LNCaP clone FGC (cell line): Measurements from ENCODE around the gene VAT1L.

Experiments
- DNase-seq: peaks from one replicate; pipeline ENCODE4 v3.0.0-alpha.2; 2011; ENCODE audit warnings: low read depth
- H3K4me3 ChIP-seq: 2 replicates; pipeline ENCODE4 v1.5.1; 2011; ENCODE audit warnings: mild to moderate bottlenecking, low read depth, low read length, control low read depth
- TF ChIP-seq, protein P1 (sequence below): IDR thresholded peaks from 2 replicates; pipeline ENCODE4 v1.5.1; 2012; ENCODE audit warnings: mild to moderate bottlenecking; ENCODE audit not compliant: control insufficient read depth, insufficient read depth; ENCODE audit errors: extremely low read depth

Gene VAT1L

DNA sequence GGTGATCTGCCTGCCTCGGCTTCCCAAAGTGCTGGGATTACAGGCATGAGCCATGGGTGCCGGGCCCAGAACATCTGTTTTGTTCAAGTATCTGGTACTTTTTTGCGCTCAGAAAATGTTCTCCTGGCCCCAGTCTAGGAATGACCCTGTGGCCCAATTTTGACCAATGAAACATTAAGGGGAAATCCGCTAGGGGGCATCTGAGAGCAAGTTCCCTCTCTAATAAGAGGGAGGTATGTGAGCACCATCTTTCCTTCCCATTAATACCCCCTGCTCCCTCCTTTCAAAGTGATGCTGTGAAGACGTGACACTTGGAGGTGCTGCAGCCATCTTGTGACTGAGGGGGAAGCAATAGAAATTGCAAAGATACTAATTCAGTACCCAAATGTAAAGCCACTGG, 217.5 kb downstream of the VAT1L start:
- DNase-seq: no peak
- TF ChIP-seq, protein P1, sequence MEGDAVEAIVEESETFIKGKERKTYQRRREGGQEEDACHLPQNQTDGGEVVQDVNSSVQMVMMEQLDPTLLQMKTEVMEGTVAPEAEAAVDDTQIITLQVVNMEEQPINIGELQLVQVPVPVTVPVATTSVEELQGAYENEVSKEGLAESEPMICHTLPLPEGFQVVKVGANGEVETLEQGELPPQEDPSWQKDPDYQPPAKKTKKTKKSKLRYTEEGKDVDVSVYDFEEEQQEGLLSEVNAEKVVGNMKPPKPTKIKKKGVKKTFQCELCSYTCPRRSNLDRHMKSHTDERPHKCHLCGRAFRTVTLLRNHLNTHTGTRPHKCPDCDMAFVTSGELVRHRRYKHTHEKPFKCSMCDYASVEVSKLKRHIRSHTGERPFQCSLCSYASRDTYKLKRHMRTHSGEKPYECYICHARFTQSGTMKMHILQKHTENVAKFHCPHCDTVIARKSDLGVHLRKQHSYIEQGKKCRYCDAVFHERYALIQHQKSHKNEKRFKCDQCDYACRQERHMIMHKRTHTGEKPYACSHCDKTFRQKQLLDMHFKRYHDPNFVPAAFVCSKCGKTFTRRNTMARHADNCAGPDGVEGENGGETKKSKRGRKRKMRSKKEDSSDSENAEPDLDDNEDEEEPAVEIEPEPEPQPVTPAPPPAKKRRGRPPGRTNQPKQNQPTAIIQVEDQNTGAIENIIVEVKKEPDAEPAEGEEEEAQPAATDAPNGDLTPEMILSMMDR: no peak
- H3K4me3 ChIP-seq: no peak overlapping the region

DNA sequence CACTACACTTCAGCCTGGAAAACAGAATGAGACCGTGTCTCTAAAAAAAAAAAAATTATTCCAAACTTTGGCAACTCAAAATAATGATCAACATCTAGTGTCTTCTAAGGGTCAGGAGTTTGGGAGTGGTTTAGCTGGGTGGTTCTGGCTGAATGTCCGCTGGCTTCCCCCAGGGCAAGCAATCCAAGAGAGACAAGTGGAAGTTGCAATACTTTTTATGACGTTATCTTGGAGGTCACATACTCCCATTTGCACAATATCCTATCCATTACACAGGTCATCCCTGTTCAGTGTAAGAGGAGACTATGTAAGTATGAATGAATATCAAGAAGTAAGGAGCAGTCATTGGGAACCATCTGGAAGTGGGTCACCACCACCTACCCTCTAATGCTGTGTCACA, 218.8 kb downstream of the VAT1L start:
- DNase-seq: no peak
- TF ChIP-seq, protein P1: no peak
- no peak overlapping the region for H3K4me3 ChIP-seq

DNA sequence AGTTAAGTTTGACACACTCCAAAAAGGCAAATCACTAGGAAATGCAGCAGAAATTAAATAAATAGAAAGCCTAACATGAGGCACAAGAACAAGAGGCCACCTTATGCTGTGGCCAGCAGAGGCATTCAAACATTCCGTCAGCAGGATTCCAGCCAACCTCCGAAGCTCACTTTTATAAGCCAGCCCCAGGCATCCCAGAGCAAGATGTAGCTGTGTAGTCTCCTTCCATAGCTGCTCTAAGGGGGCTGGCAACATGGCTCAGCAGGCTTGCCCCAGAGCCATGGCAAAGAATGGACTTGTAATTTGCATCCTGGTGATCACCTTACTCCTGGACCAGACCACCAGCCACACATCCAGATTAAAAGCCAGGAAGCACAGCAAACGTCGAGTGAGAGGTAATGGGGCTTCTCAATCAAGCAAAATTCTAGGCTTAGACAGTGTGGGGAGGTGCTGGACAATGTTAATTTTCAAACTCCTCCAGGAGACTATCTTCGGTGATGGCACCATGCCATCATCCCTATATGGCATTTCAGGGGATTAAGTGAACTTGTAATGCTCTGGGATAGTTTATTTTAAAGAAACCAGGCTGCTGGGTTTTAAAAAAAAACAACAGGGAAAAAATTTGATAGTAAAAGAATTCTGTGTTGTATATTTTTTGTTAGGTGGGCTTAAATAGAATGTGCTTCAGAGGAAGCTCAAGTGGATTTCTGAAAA, 234.1 kb downstream of the VAT1L start, which contains the start of gene CLEC3A:
TSS of gene CLEC3A (plus strand) at position 202 of the 714 bp plus-strand sequence. CDS start at position 281, 79 bp downstream.
- H3K4me3 ChIP-seq: no peak within 1 kb of the TSS
- TF ChIP-seq, protein P1: no peak
- DNase-seq: no peak

DNA sequence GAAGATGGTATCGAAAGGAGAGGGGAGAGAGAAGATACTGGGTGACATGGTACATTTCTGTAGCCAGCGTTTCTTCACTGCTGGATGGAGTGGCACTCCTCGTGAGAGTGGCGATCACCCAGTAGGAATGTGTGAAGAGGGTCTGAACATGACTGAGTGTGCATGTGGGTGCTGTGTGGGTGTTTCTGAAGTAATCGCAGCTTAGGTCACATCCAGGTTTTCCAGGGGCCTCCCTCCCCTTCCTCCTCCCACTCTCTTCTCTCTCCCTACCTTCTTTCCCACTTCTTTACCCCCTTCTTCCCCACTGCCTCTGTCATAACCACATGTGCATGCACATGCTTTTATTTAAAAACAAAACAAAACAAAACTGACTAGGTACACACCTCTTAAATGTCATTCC, 235.8 kb downstream of the VAT1L start:
- TF ChIP-seq, protein P1: no peak

DNA sequence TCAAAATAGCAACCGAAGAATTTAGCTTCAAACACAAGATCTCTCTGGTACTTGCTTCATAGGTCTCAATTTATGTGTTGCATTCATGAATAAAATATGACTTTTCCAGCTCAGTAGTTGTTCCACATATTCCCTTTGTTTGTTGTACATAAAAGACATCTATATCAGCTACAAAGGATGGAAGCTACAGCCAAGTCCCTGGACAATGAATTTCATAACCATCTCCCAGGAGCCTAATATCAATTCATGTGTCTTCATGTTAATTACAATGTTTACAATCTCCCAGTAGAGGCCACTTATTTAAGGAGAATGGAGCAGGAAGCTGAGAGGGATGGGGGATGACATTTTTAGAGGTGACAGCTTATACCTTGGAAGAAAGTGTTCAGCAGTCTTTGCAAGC, 237.3 kb downstream of the VAT1L start:
- DNase-seq: no peak
- H3K4me3 ChIP-seq: no peak overlapping the region
- TF ChIP-seq, protein P1: no peak

More for the DNA sequence above, 235.8 kb downstream of the VAT1L start:
- no peak for DNase-seq
- no peak overlapping the region for H3K4me3 ChIP-seq

DNA sequence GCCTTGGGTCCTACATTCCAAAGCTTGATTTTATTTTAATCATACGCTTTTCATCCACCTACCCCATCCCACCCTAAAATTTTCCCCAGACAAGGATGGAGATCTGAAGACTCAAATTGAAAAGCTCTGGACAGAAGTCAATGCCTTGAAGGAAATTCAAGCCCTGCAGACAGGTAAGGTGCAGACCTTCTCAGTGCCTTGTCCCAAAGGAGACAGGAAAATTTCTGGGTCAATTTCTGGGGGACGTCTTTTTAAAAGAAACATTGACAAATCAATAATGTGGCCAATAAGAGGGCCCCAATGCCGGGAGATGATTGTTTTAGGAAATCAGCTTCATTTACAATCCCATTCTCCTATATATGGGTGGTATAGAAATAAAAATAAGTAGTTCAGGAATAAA, 239.7 kb downstream of the VAT1L start:
- H3K4me3 ChIP-seq: no peak overlapping the region
- DNase-seq: no peak
- TF ChIP-seq, protein P1: no peak
